Endothelial cell (in vitro differentiated cells): Measurements from ENCODE around the gene STX16. TPM values are rescaled to one million over a fixed set of nuclear protein-coding genes. Genes with fewer than 3 reads are reported as not detected.

ENCODE experiments used
- DNase-seq: peaks from one replicate; pipeline ENCODE4 v3.0.0; 2021; ENCODE audit warnings: low spot score
- H3K27ac Mint-ChIP-seq: one replicate; pipeline ENCODE4 v1.8.0; 2021; ENCODE audit warnings: mixed read lengths, inconsistent platforms; ENCODE audit not compliant: unreplicated experiment
- H3K27me3 Mint-ChIP-seq: one replicate; pipeline ENCODE4 v1.8.0; 2021; ENCODE audit warnings: mild to moderate bottlenecking, moderate library complexity, mixed read lengths, inconsistent platforms; ENCODE audit not compliant: unreplicated experiment
- H3K36me3 Mint-ChIP-seq: one replicate; pipeline ENCODE4 v1.8.0; 2021; ENCODE audit warnings: mild to moderate bottlenecking, low read depth, mixed read lengths, inconsistent platforms; ENCODE audit not compliant: unreplicated experiment
- H3K4me1 Mint-ChIP-seq: one replicate; pipeline ENCODE4 v1.8.0; 2021; ENCODE audit warnings: mild to moderate bottlenecking, mixed read lengths, inconsistent platforms; ENCODE audit not compliant: unreplicated experiment
- H3K4me3 Mint-ChIP-seq: one replicate; pipeline ENCODE4 v1.8.0; 2021; ENCODE audit warnings: mild to moderate bottlenecking, mixed read lengths, inconsistent platforms; ENCODE audit not compliant: unreplicated experiment
- H3K9me3 Mint-ChIP-seq: one replicate; pipeline ENCODE4 v1.8.0; 2021; ENCODE audit warnings: mixed read lengths, inconsistent platforms; ENCODE audit not compliant: unreplicated experiment
- total RNA-seq: library from RNA; stranded (reverse); fragmentation: NEBNext Ultra II Directional; extraction: Animal tissue kit (Norgen Biotek cat#: 25700); gene quantifications from one replicate; pipeline ENCODE4 v1.2.1, GENCODE V29; 2021; ENCODE audit not compliant: unreplicated experiment
- TF ChIP-seq, protein P1 (sequence below): fragments of 200-600 bp; sonication (generic); IDR thresholded peaks from one replicate; pipeline ENCODE4 v1.5.0; 2021; ENCODE audit warnings: antibody characterized with exemption; ENCODE audit not compliant: unreplicated experiment

Gene STX16
- total RNA-seq, 1 donor from 2014 or later: 77.9 TPM

GRCh38 chr20:58696411-58696961, 45.4 kb downstream of the STX16 start:
- Mint-ChIP-seq H3K27ac (no peak overlapping the region), H3K27me3 (peaks cover 13% of the 10 kb centered on the region), H3K36me3 (peaks cover 26% of the 10 kb centered on the region), H3K4me3 (no peak overlapping the region), H3K4me1 (peaks cover 5% of the 10 kb centered on the region), H3K9me3 (no peaks in the 10 kb centered on the region)
- TF ChIP-seq, protein P1, sequence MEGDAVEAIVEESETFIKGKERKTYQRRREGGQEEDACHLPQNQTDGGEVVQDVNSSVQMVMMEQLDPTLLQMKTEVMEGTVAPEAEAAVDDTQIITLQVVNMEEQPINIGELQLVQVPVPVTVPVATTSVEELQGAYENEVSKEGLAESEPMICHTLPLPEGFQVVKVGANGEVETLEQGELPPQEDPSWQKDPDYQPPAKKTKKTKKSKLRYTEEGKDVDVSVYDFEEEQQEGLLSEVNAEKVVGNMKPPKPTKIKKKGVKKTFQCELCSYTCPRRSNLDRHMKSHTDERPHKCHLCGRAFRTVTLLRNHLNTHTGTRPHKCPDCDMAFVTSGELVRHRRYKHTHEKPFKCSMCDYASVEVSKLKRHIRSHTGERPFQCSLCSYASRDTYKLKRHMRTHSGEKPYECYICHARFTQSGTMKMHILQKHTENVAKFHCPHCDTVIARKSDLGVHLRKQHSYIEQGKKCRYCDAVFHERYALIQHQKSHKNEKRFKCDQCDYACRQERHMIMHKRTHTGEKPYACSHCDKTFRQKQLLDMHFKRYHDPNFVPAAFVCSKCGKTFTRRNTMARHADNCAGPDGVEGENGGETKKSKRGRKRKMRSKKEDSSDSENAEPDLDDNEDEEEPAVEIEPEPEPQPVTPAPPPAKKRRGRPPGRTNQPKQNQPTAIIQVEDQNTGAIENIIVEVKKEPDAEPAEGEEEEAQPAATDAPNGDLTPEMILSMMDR: no peak
- no peak for DNase-seq

DNA sequence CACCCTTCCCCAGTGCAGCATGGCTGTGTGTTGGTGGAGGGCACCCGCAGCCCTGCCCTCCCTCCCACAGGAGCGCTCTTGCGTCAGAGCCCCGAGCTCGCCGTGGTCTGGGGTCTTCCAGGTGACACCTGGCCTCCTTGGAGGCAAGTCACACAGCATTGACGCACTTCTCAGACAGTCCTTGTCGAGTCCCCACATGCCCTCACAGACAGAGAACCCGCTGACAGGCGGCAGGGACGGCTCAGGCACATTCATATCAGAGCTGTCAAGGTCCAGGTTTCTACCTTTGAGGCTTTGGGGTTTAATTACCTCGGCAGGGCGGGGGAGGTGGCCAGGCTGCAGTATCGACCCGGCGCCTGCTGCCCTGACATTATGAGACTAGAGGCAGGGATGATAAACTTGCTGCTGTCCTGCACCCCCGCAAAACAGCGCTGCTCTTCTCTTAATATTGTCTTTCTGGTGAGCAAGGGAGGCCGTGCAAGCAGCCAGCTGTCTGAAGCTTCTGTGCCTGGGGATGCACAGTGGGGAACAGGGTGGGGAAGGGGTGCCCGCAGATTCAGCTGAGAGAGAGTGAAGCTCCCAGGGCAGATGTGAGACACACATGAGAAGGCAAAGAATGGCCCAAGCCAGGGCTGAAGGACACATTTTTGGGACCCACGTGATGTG, 46.3 kb downstream of the STX16 start:
- H3K4me1 Mint-ChIP-seq: peaks cover 5% of the 10 kb centered on the region
- H3K36me3 Mint-ChIP-seq: peaks cover 27% of the 10 kb centered on the region
- H3K27me3 Mint-ChIP-seq: peaks cover 9% of the 10 kb centered on the region
- no peak overlapping the region for H3K4me3 Mint-ChIP-seq
- DNase-seq: no peak
- H3K27ac Mint-ChIP-seq: no peak overlapping the region
- H3K9me3 Mint-ChIP-seq: no peaks in the 10 kb centered on the region
- TF ChIP-seq, protein P1: no peak

GRCh38 chr20:58697867-58698703, 47.0 kb downstream of the STX16 start:
- TF ChIP-seq, protein P1: no peak
- no peak for DNase-seq
- Mint-ChIP-seq H3K36me3 (peaks cover 34% of the 10 kb centered on the region), H3K27ac (no peak overlapping the region), H3K4me3 (no peak overlapping the region), H3K4me1 (peaks cover 5% of the 10 kb centered on the region), H3K9me3 (no peaks in the 10 kb centered on the region), H3K27me3 (peaks cover 9% of the 10 kb centered on the region)

DNA sequence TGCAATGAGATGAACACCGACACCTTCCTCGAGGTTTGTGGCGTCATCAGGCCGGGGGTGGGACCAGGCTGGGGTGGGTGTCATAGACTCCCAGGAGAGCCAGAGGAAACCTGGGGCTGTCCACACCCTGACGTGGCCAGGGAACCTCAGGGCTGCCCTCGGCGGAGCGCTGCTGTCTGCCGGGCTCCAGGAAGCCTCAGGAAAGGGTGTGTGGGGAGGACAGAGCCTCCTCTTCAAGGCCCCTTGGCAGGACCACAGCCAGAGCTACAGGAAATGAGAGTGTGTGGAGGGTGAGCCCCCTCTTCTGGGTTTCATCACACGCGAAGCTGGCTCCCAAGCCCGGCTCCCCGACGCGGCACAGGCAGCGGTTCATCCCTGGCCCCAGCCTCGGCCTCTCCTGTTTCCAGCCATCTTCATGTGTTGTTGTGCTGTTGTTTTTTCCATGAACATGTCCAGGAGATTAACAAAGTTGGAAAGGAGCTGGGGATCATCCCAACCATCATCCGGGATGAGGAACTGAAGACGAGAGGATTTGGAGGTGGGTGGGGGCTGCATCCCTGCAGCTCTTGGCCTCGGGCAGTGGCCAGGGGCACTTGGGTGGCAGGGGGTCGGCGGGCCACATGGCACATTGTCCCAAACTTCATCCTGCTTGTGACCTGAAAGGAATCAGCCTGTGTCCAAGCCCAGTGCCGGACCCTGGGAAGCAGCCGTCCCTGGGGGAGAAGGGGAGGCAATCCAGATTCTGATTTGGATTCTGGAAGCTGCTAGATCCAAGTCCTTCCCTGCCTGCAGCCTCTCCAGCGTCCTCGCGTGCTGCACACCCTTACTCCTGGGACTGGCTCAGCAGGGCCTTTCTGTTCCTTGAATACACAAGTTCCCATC, 47.9 kb downstream of the STX16 start:
- Mint-ChIP-seq H3K4me3 (no peak overlapping the region), H3K27me3 (peaks cover 9% of the 10 kb centered on the region), H3K36me3 (peaks cover 41% of the 10 kb centered on the region), H3K9me3 (no peaks in the 10 kb centered on the region), H3K27ac (no peak overlapping the region), H3K4me1 (peaks cover 5% of the 10 kb centered on the region)
- TF ChIP-seq, protein P1: no peak
- DNase-seq: no peak
